T-cell (primary cell): ENCODE results near the gene EIF3D. TPM values are rescaled to one million over a fixed set of nuclear protein-coding genes. Genes with fewer than 3 reads are reported as not detected.

Experiments
- ATAC-seq, 4 experiments: fragments of 200-7000 bp in 3 of 4; fragments of 150-1000 bp in 1 of 4; cut with Tn5 transposase; replicated peaks in 1 of 4; 1 replicate in 3 of 4; 2 replicates in 1 of 4; pipeline ENCODE4 v1.10.0; 2021; ENCODE audit warnings: moderate library complexity in 3 of 4, mild to moderate bottlenecking in 2 of 4, moderate number of reproducible peaks in 1 of 4
- CTCF ChIA-PET, 2 donors: fragments of 300-600 bp; sonication (Branson Sonifier 250); formaldehyde crosslinking; loops; one replicate each; lab custom pipeline; 2022; ENCODE audit warnings: antibody characterized with exemption in 2 of 2; lab: Charles Lee
- POLR2A ChIA-PET, 2 donors: fragments of 300-600 bp; sonication (Branson Sonifier 250); formaldehyde crosslinking; loops; one replicate each; lab custom pipeline; 2022; ENCODE audit warnings: antibody characterized with exemption in 2 of 2; lab: Charles Lee
- DNase-seq, 35 experiments: peaks; one replicate each; pipeline versions ENCODE4 v3.0.0 to v3.0.0-alpha.2; 2013 to 2023
- H3K27ac ChIP-seq: one replicate; pipeline ENCODE4 v1.5.1; 2013; ENCODE audit warnings: low read length
- H3K27me3 ChIP-seq, 2 experiments: replicated peaks in 1 of 2; 1 replicate in 1 of 2; 2 replicates in 1 of 2; pipeline versions ENCODE4 v1.6.1 to v1.7.0; 2013; ENCODE audit warnings: low read length in 1 of 2, mixed read lengths in 1 of 2; ENCODE audit not compliant: control insufficient read depth in 2 of 2, insufficient read depth in 2 of 2; ENCODE audit errors: extremely low read depth in 1 of 2
- H3K36me3 ChIP-seq, 2 donors: 1 replicate in 1 of 2; 2 replicates in 1 of 2; pipeline versions ENCODE4 v1.6.1 to v1.7.0; 2013; ENCODE audit warnings: low read length in 1 of 2; ENCODE audit not compliant: control insufficient read depth in 2 of 2, insufficient read depth in 1 of 2; ENCODE audit errors: extremely low read depth in 1 of 2
- H3K4me1 ChIP-seq, 2 experiments: 1 replicate in 1 of 2; 2 replicates in 1 of 2; pipeline versions ENCODE4 v1.6.1 to v1.7.0; 2013; ENCODE audit warnings: low read length in 2 of 2, mixed read lengths in 1 of 2; ENCODE audit not compliant: insufficient read depth in 2 of 2, control insufficient read depth in 1 of 2; ENCODE audit errors: extremely low read depth in 1 of 2
- H3K4me3 ChIP-seq, 2 donors: 1 replicate in 1 of 2; 2 replicates in 1 of 2; pipeline versions ENCODE4 v1.5.1 to v1.7.0; 2013; ENCODE audit warnings: mild to moderate bottlenecking in 2 of 2, low read length in 1 of 2, moderate library complexity in 1 of 2; ENCODE audit not compliant: control insufficient read depth in 1 of 2; ENCODE audit errors: extremely low read depth in 1 of 2
- H3K9me3 ChIP-seq: 2 replicates; pipeline ENCODE4 v1.7.0; 2013
- H3K27ac Mint-ChIP-seq, 2 donors: one replicate each; pipeline ENCODE4 v1.8.0; 2020 to 2021; ENCODE audit warnings: mild to moderate bottlenecking in 2 of 2, mixed read lengths in 2 of 2
- H3K27me3 Mint-ChIP-seq, 2 donors: one replicate each; pipeline ENCODE4 v1.8.0; 2021 to 2022; ENCODE audit warnings: mixed read lengths in 2 of 2
- H3K36me3 Mint-ChIP-seq: one replicate; pipeline ENCODE4 v1.8.0; 2021; ENCODE audit warnings: mixed read lengths
- H3K4me1 Mint-ChIP-seq, 3 donors: one replicate each; pipeline ENCODE4 v1.8.0; 2020 to 2022; ENCODE audit warnings: mixed read lengths in 3 of 3, mild to moderate bottlenecking in 1 of 3
- H3K4me3 Mint-ChIP-seq, 3 donors: one replicate each; pipeline ENCODE4 v1.8.0; 2020 to 2022; ENCODE audit warnings: mild to moderate bottlenecking in 3 of 3, mixed read lengths in 3 of 3, moderate library complexity in 3 of 3
- H3K9me3 Mint-ChIP-seq, 3 donors: one replicate each; pipeline ENCODE4 v1.8.0; 2020 to 2022; ENCODE audit warnings: mixed read lengths in 3 of 3
- WGBS: methylation state at CpG from one replicate; pipeline ENCODE4 v1.1.5; 2013; ENCODE audit warnings: missing lambda C conversion rate; ENCODE audit not compliant: insufficient coverage; 5-methylcytosine and 5-hydroxymethylcytosine counted together
- total RNA-seq, 35 experiments: library from RNA in 6 of 35; stranded (reverse) in 6 of 35; fragments of 120-200 nt in 1 of 35; gene quantifications; one replicate each; pipeline versions ENCODE4 v1.2.1 to v1.2.4 and lab custom pipeline; 2013 to 2026

The EIF3D gene
- total RNA-seq, 5 donors from 2014 or later (not counting 1 experiment from before 2014, with no cell fraction given), result 218 to 273 (median 242) TPM

DNA sequence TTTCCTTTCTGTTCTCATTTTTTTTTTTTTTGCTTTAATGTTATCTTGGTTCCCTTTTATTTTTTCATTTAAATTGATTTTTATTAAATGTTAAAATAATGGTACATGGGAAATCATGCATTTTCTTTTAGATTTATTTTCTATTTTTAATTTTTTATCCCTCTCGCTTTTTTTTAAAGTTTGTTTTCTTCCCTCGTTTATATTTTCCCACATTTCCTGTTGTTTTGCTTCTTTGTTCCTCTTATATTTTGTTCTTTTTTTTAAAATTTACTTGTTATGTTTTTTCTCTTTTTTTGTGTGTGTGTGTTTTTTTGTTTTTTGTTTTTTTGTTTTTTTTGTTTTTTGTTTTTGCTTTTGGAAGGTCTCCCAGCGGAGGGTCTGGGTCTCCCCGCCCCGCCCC, 34.9 kb upstream of the EIF3D start:
- H3K9me3 ChIP-seq, result no peaks in the 10 kb centered on the region
- H3K4me3 Mint-ChIP-seq, result no peak overlapping the region
- ChIA-PET CTCF (no interaction called here), POLR2A (no interaction called here)
- H3K4me1 ChIP-seq, result no peaks in the 10 kb centered on the region
- peaks cover 0 to 57% of the 10 kb centered on the region in 2 experiments for H3K27me3 ChIP-seq
- 61% methylated on average over 3 of the region's 5 CpGs for WGBS
- ATAC-seq (no peak), DNase-seq (no peak)
- H3K27ac ChIP-seq, result no peak overlapping the region
- H3K36me3 ChIP-seq, result no peaks in the 10 kb centered on the region
- peaks cover 0 to 2% (median 0%) of the 10 kb centered on the region in 3 donors for H3K4me1 Mint-ChIP-seq
- peaks cover 23 to 58% of the 10 kb centered on the region in 2 donors for H3K27me3 Mint-ChIP-seq
- H3K27ac Mint-ChIP-seq, result no peak overlapping the region
- no peaks in the 10 kb centered on the region for H3K9me3 Mint-ChIP-seq
- H3K36me3 Mint-ChIP-seq, result no peaks in the 10 kb centered on the region
- no peak overlapping the region for H3K4me3 ChIP-seq

DNA sequence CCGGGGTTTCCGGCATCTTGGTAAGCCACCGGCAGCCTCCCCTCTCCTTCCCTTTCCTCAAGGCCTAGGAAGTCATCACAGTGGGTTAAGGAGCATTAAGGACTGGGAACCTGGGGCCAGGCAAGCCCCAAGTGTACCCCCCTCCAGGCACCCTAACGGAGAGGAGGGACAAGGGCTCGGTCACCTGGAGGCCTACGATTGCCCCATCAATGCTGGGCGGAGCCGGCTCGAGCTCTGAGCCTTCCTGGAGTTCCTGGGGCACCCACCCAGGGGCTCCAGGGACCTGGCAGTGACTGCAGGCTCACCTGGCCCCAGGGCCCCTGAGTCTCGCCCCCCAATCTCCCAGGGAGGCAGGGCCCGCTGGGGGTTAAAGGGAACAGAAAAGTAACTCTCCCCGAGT, 34.5 kb upstream of the EIF3D start:
- Histone ChIP-seq H3K27ac (no peak overlapping the region), H3K36me3 (no peaks in the 10 kb centered on the region), H3K4me1 (no peaks in the 10 kb centered on the region), H3K27me3 (peaks cover 0 to 60% of the 10 kb centered on the region in 2 experiments), H3K9me3 (no peaks in the 10 kb centered on the region), H3K4me3 (no peak overlapping the region)
- ChIA-PET POLR2A (no interaction called here), CTCF (no interaction called here)
- peaks cover 0 to 2% (median 0%) of the 10 kb centered on the region in 3 donors for H3K4me1 Mint-ChIP-seq
- peaks cover 23 to 54% of the 10 kb centered on the region in 2 donors for H3K27me3 Mint-ChIP-seq
- WGBS, result 39% methylated on average over 3 of the region's 12 CpGs
- DNase-seq (no peak), ATAC-seq (no peak)
- H3K36me3 Mint-ChIP-seq, result no peaks in the 10 kb centered on the region
- no peak overlapping the region for H3K27ac Mint-ChIP-seq
- no peak overlapping the region for H3K4me3 Mint-ChIP-seq
- no peaks in the 10 kb centered on the region for H3K9me3 Mint-ChIP-seq

DNA sequence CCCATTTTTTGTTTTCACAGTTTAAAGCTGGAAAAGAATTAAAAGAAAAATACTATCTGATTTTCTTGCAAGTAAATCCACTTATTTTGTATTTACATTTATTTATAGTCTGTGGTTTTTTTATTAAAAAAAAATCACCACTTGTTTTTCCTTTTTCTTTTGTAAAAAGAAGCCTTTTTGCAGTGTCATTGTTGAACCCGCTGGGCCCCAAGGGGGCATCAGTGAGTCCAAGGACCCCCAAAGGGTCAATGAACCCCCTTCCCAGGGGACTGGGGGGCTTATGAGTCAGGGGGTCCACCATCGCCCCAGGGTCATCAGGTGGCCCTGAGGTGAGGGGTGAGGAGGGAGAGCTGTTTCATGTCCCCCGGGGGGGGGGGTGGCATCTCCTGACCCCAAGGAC, 34.0 kb upstream of the EIF3D start:
- POLR2A ChIA-PET, result no interaction called here
- no peak overlapping the region for H3K27ac ChIP-seq
- CTCF ChIA-PET, result no interaction called here

DNA sequence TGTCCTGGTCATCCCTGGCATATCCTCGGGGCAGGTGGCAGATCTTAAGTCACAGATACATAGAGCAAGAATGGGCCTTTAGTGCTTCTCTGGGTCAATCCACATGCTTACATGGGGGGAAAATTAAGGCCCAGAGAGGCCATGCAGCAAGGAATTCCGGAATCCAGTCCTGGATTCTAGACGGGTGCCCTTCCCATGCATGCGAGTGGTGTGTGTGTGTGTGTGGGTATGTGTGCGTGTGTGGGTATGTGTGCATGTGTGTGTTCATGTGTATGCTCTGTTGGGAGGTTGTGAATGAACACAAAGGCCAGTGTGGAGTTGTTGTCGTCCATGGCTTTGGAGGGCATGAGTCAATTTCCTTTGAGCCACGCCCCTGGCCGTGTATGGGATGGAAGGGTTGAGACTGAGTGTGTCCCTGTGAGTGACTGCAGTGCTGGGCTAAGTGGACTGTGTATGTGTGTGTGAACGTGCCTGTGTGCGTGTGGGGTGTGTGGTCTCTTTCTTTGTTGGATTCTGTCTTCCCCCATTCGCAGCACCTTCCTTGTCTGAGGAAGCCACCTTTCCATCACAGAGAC, 33.4 kb upstream of the EIF3D start:
- ATAC-seq, result no peak
- 69% methylated on average over 8 of the region's 11 CpGs for WGBS
- Mint-ChIP-seq H3K27ac (no peak overlapping the region), H3K27me3 (peaks cover 22 to 48% of the 10 kb centered on the region in 2 donors), H3K9me3 (no peaks in the 10 kb centered on the region), H3K4me1 (peaks cover 0 to 2% (median 0%) of the 10 kb centered on the region in 3 donors), H3K36me3 (no peaks in the 10 kb centered on the region), H3K4me3 (no peak overlapping the region)
- H3K4me1 ChIP-seq, result no peaks in the 10 kb centered on the region
- H3K27me3 ChIP-seq, result peaks cover 0 to 59% of the 10 kb centered on the region in 2 experiments
- no peak for DNase-seq
- H3K36me3 ChIP-seq, result no peaks in the 10 kb centered on the region
- ChIA-PET POLR2A (no interaction called here), CTCF (no interaction called here)
- H3K9me3 ChIP-seq, result no peaks in the 10 kb centered on the region
- H3K27ac ChIP-seq, result no peak overlapping the region
- no peak overlapping the region for H3K4me3 ChIP-seq

More for the DNA sequence above, 34.0 kb upstream of the EIF3D start:
- Mint-ChIP-seq H3K36me3 (no peaks in the 10 kb centered on the region), H3K9me3 (no peaks in the 10 kb centered on the region), H3K27me3 (peaks cover 23 to 51% of the 10 kb centered on the region in 2 donors), H3K4me1 (peaks cover 0 to 2% (median 0%) of the 10 kb centered on the region in 3 donors), H3K27ac (no peak overlapping the region), H3K4me3 (no peak overlapping the region)
- Histone ChIP-seq H3K36me3 (no peaks in the 10 kb centered on the region), H3K9me3 (no peaks in the 10 kb centered on the region), H3K4me1 (no peaks in the 10 kb centered on the region), H3K27me3 (peaks cover 0 to 61% of the 10 kb centered on the region in 2 experiments), H3K4me3 (no peak overlapping the region)
- WGBS, result no CpG with 5 or more reads among the region's 3 CpGs
- DNase-seq, result no peak
- ATAC-seq, result no peak

DNA sequence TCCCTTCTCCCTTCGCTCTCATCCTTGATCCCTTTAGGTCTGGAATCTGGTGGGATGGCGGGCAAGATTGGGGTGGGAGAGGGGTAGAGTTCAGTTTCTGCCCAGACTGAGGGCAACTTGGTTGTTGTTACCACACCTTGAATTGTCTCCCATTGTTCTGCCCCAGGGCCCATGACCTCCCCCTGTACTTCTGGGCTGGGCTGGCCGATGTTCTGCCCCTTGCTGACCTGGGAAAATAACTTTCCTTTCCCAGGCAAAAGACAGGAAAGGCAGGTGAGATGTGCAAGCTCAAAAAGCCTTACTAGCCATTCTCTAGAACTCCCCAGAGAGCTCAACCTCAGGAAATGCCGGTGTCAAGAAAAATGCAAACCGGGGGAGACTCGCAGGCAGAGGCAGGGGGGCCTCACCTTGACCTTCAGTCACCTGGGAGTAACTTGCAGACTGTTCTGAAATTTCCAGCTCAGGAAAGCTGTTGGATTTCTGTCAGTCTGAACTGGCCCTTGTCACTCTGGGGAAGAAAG, 32.4 kb upstream of the EIF3D start:
- ATAC-seq, result no peak
- no peaks in the 10 kb centered on the region for H3K9me3 Mint-ChIP-seq

DNA sequence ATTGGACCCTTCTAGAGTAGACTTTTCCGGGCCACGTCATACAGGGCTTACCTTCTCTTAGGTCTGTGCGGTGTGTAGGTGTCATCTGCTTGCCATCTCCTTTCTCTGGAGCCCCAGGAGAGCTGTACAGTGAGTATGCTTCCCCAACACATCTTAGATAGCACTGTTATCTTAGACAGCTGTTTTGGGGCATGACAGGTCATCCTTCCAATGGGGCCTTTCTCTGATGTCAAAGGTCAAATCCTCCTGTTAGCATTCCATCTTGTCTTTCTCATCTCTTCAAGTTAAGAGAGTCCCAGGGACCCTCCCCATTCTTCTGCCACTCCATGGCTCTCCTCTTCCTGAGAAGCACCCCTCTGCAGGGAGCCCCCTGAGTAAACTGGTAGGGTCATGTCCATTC, 31.0 kb upstream of the EIF3D start:
- no peaks in the 10 kb centered on the region for H3K36me3 Mint-ChIP-seq
- Histone ChIP-seq H3K9me3 (no peaks in the 10 kb centered on the region), H3K27me3 (peaks cover 0 to 52% of the 10 kb centered on the region in 2 experiments), H3K27ac (no peak overlapping the region), H3K4me1 (no peaks in the 10 kb centered on the region), H3K36me3 (no peaks in the 10 kb centered on the region), H3K4me3 (no peak overlapping the region)
- no peaks in the 10 kb centered on the region for H3K9me3 Mint-ChIP-seq
- ChIA-PET POLR2A (no interaction called here), CTCF (no interaction called here)
- H3K27ac Mint-ChIP-seq, result no peak overlapping the region
- no peak overlapping the region for H3K4me3 Mint-ChIP-seq
- peaks cover 0 to 2% (median 0%) of the 10 kb centered on the region in 3 donors for H3K4me1 Mint-ChIP-seq
- H3K27me3 Mint-ChIP-seq, result peaks cover 19 to 46% of the 10 kb centered on the region in 2 donors
- ATAC-seq, result no peak
- WGBS, result 92% methylated on average over 3 of the region's 3 CpGs
- DNase-seq, result no peak

More for the DNA sequence above, 32.4 kb upstream of the EIF3D start:
- H3K4me1 ChIP-seq, result no peaks in the 10 kb centered on the region
- no peak overlapping the region for H3K4me3 Mint-ChIP-seq
- H3K27me3 Mint-ChIP-seq, result peaks cover 22 to 41% of the 10 kb centered on the region in 2 donors
- H3K27me3 ChIP-seq, result peaks cover 0 to 64% of the 10 kb centered on the region in 2 experiments
- no peaks in the 10 kb centered on the region for H3K9me3 ChIP-seq
- no peak for DNase-seq
- peaks cover 0 to 2% (median 0%) of the 10 kb centered on the region in 3 donors for H3K4me1 Mint-ChIP-seq
- 72% methylated on average over 5 of the region's 6 CpGs for WGBS
- H3K4me3 ChIP-seq, result no peak overlapping the region
- H3K27ac Mint-ChIP-seq, result no peak overlapping the region
- H3K36me3 Mint-ChIP-seq, result no peaks in the 10 kb centered on the region
- ChIA-PET CTCF (no interaction called here), POLR2A (no interaction called here)
- H3K36me3 ChIP-seq, result no peaks in the 10 kb centered on the region
- no peak overlapping the region for H3K27ac ChIP-seq
